NCI-H1436 (cell line): Measurements from ENCODE around the gene TACR2.
"Not testable (repeated sequence)": the region's sequence is repeated elsewhere in the genome, so short reads cannot be mapped to it uniquely, and the experiment has no call there.

Experiments used
- DNase-seq: peaks from one replicate; lab custom pipeline; 2025; lab: John Stamatoyannopoulos, UW

The TACR2 gene

GRCh38 chr10:69450395-69450794, 33.7 kb upstream of the TACR2 start:
- DNase-seq: not testable (repeated sequence)

- no peak for DNase-seq
Observed at GRCh38 chr10:69449841-69450240, 33.1 kb upstream of the TACR2 start.

GRCh38 chr10:69446650-69447151, 30.0 kb upstream of the TACR2 start:
- no peak for DNase-seq

- DNase-seq: no peak
Observed at GRCh38 chr10:69446229-69446628, 29.5 kb upstream of the TACR2 start.

- no peak for DNase-seq
Observed at GRCh38 chr10:69445041-69445440, 28.3 kb upstream of the TACR2 start.

GRCh38 chr10:69443354-69443753, 26.6 kb upstream of the TACR2 start:
- no peak for DNase-seq

- DNase-seq: no peak
Observed at GRCh38 chr10:69439813-69440506, 23.2 kb upstream of the TACR2 start.

GRCh38 chr10:69439350-69439739, 22.6 kb upstream of the TACR2 start:
- no peak for DNase-seq

- no peak for DNase-seq
Observed at GRCh38 chr10:69438536-69439349, 22.0 kb upstream of the TACR2 start.

GRCh38 chr10:69437321-69438259, 20.9 kb upstream of the TACR2 start:
- no peak for DNase-seq

GRCh38 chr10:69435966-69436520, 19.3 kb upstream of the TACR2 start:
- no peak for DNase-seq

GRCh38 chr10:69434926-69435325, 18.2 kb upstream of the TACR2 start:
- no peak for DNase-seq

GRCh38 chr10:69434169-69434568, 17.5 kb upstream of the TACR2 start:
- DNase-seq: no peak

GRCh38 chr10:69428165-69428564, 11.4 kb upstream of the TACR2 start:
- peak; percentile 54 for DNase-seq

- no peak for DNase-seq
Observed at GRCh38 chr10:69426376-69426727, 9.6 kb upstream of the TACR2 start.

GRCh38 chr10:69425511-69426298, 9.0 kb upstream of the TACR2 start:
- DNase-seq: peak; percentile 32

- no peak for DNase-seq
Observed at GRCh38 chr10:69425041-69425440, 8.3 kb upstream of the TACR2 start.

GRCh38 chr10:69422676-69423075, 6.0 kb upstream of the TACR2 start:
- DNase-seq: no peak

- no peak for DNase-seq
Observed at GRCh38 chr10:69421611-69422308, 5.0 kb upstream of the TACR2 start.

- no peak for DNase-seq
Observed at GRCh38 chr10:69419744-69420126, 3.0 kb upstream of the TACR2 start.
